ENCODE measurements around the gene UBE2O.
A peak's percentile ranks its signal among the peaks of the same experiment; 100 is the strongest.

The UBE2O gene

GRCh38 chr17:76378548-76379274, 74.2 kb downstream of the UBE2O start:
- POLR2A ChIA-PET: interaction anchor here (1.6 kb wide), 1 partner anchor 25 kb away, joined by 6 read pairs; the partner anchor contains the start of gene PRPSAP1
- CTCF ChIA-PET: interaction anchor here (1.5 kb wide), 1 partner anchor 19 kb away, joined by 5 read pairs; no protein-coding TSS in a partner anchor

GRCh38 chr17:76376318-76377133, 76.4 kb downstream of the UBE2O start:
- CTCF ChIA-PET: interaction anchor here (0.9 to 2.2 kb wide), 3 partner anchors 8 to 18 kb away, joined by 4 to 10 read pairs (median 4); partner anchors contain the start of gene SPHK1
- Histone ChIP-seq H3K27ac (ENCODE audit: extremely low read depth, low read depth, low read length) (no peak overlapping the region), H3K4me3 (ENCODE audit: low read depth, low read length) (no peak overlapping the region), H3K4me1 (ENCODE audit: control insufficient read depth, insufficient read depth, low read length) (no peaks in the 10 kb centered on the region; the same call in 1 of the 2 replicates), H3K9me3 (ENCODE audit: control insufficient read depth, insufficient read depth, low read depth, low read length) (no peaks in the 10 kb centered on the region), H3K36me3 (ENCODE audit: control insufficient read depth in 2 of 2, insufficient read depth in 1 of 2, low read length in 2 of 2) (no peaks in the 10 kb centered on the region)
- TF ChIP-seq KLF16 (tag by site-specific recombination; IDR thresholded peaks at IDR 0.05) (no peak), GLI4 (tag by site-specific recombination; IDR thresholded peaks at IDR 0.05) (no peak), PRDM10 (tag by site-specific recombination; IDR thresholded peaks at IDR 0.05) (peak; percentile 93), EGR2 (tag by site-specific recombination; IDR thresholded peaks at IDR 0.05; ENCODE audit: low read depth) (peak; percentile 63), KLF10 (tag by site-specific recombination; IDR thresholded peaks at IDR 0.05) (no peak), ZFHX2 (tag by site-specific recombination; conservative IDR thresholded peaks at IDR 0.05) (peak; percentile 86), ZBTB8A (tag by site-specific recombination; IDR thresholded peaks at IDR 0.05) (no peak), ZIC2 (tag by site-specific recombination; IDR thresholded peaks at IDR 0.05) (peak; percentile 65), KLF1 (tag by site-specific recombination; IDR thresholded peaks at IDR 0.05) (peak; percentile 90)
- TF ChIP-seq, protein P1, sequence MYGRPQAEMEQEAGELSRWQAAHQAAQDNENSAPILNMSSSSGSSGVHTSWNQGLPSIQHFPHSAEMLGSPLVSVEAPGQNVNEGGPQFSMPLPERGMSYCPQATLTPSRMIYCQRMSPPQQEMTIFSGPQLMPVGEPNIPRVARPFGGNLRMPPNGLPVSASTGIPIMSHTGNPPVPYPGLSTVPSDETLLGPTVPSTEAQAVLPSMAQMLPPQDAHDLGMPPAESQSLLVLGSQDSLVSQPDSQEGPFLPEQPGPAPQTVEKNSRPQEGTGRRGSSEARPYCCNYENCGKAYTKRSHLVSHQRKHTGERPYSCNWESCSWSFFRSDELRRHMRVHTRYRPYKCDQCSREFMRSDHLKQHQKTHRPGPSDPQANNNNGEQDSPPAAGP (tag by site-specific recombination; IDR thresholded peaks at IDR 0.05): peak; percentile 46; the same call in 1 of the 2 replicates
- POLR2A ChIA-PET: interaction anchor here (1.2 kb wide), 1 partner anchor 23 kb away, joined by 5 read pairs; the partner anchor contains the start of gene PRPSAP1

More at GRCh38 chr17:76378548-76379274, 74.2 kb downstream of the UBE2O start:
- no peak for TF ChIP-seq RBAK (tag by site-specific recombination; IDR thresholded peaks at IDR 0.05)
- H3K9me3 ChIP-seq (ENCODE audit: control insufficient read depth, insufficient read depth, low read depth, low read length): no peaks in the 10 kb centered on the region
- H3K4me3 ChIP-seq (ENCODE audit: low read depth, low read length): no peak overlapping the region
- H3K36me3 ChIP-seq (ENCODE audit: control insufficient read depth in 2 of 2, insufficient read depth in 1 of 2, low read length in 2 of 2): no peaks in the 10 kb centered on the region
- H3K4me1 ChIP-seq (ENCODE audit: control insufficient read depth, insufficient read depth, low read length): peaks cover 1% of the 10 kb centered on the region; the same call in 1 of the 2 replicates
- H3K27ac ChIP-seq (ENCODE audit: extremely low read depth, low read depth, low read length): no peak overlapping the region

- TF ChIP-seq, protein P2, sequence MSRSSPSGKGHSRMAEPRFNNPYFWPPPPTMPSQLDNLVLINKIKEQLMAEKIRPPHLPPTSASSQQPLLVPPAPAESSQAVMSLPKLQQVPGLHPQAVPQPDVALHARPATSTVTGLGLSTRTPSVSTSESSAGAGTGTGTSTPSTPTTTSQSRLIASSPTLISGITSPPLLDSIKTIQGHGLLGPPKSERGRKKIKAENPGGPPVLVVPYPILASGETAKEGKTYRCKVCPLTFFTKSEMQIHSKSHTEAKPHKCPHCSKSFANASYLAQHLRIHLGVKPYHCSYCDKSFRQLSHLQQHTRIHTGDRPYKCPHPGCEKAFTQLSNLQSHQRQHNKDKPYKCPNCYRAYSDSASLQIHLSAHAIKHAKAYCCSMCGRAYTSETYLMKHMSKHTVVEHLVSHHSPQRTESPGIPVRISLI (tag by site-specific recombination; IDR thresholded peaks at IDR 0.05): peak; percentile 70; the same call in 1 of the 2 replicates
- no peak for TF ChIP-seq ZFHX2 (tag by site-specific recombination; conservative IDR thresholded peaks at IDR 0.05)
- no peak for TF ChIP-seq ZNF530 (tag by site-specific recombination; IDR thresholded peaks at IDR 0.05; ENCODE audit: low read depth)
- TF ChIP-seq ZBTB7A (tag by site-specific recombination; IDR thresholded peaks at IDR 0.05; ENCODE audit: low read depth): no peak
- POLR2A ChIA-PET: no interaction called here
These were observed 81.0 kb downstream of the UBE2O start for GRCh38 chr17:76371656-76372628.

More at GRCh38 chr17:76371656-76372628, 81.0 kb downstream of the UBE2O start:
- no peak overlapping the region for H3K27ac ChIP-seq (ENCODE audit: extremely low read depth, low read depth, low read length)
- no peaks in the 10 kb centered on the region for H3K36me3 ChIP-seq (ENCODE audit: control insufficient read depth in 2 of 2, insufficient read depth in 1 of 2, low read length in 2 of 2)
- peaks cover 8% of the 10 kb centered on the region for H3K4me1 ChIP-seq (ENCODE audit: control insufficient read depth, insufficient read depth, low read length)
- H3K9me3 ChIP-seq (ENCODE audit: control insufficient read depth, insufficient read depth, low read depth, low read length): no peaks in the 10 kb centered on the region
- CTCF ChIA-PET: interaction anchor here (0.5 to 1.2 kb wide), 4 partner anchors 9 to 21 kb away, joined by 3 to 6 read pairs (median 4); no protein-coding TSS in a partner anchor
- H3K4me3 ChIP-seq (ENCODE audit: low read depth, low read length): no peak overlapping the region
